GM10847 (cell line): ENCODE measurements around the gene CYBRD1.

ENCODE experiments used
- POLR2A ChIP-seq: IDR thresholded peaks from 2 replicates; pipeline ENCODE4 v1.6.1; 2011; ENCODE audit not compliant: insufficient read length; ENCODE audit errors: extremely low read depth

The CYBRD1 gene

GRCh38 chr2:171533331-171533730 is 11.1 kb downstream of the CYBRD1 start:
- TF ChIP-seq POLR2A, result no peak

DNA sequence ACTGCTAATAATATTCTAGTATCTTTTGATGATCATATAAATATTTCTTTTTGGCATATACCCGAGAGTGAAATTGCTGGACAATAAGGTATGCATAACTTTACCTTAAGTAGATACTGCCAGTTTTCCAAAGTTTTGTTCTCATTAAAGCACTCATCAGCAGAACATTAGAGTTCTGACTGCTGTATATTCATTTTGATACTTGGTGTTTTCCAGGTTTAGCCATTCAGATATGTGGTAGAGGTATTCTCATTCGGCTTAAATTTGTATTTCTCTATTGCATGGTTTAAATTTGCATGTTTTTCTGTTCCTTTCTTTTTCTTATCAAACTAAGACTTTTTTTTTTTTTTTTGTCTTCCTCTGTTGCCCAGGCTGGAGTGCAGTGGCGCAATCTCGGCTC is 18.2 kb downstream of the CYBRD1 start:
- TF ChIP-seq POLR2A, result no peak

DNA sequence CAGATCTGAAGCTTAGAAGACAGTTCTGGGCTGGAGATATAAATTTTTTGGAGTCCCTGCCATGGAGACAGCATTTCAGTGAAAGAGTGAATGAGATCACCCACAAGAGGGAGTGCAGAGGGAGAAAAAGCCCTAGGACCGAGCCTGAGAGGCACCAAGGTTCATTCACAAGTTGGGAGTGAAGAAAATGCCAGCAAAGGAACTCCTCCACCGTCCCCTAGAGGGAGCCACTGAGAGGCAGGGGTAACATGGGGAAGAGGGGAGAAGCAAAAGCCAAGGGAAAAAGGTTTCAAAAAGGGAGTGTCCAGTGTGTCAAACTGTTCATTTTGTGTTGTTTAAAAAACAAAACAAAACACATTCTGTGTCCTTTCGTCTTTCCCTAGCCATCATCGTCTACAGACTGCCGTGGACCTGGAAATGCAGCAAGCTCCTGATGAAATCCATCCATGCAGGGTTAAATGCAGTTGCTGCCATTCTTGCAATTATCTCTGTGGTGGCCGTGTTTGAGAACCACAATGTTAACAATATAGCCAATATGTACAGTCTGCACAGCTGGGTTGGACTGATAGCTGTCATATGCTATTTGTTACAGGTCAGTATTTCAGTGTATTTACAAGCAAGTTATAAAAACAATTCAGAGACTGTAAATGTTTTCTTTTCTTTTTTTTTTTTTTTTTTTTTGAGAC is 19.1 kb downstream of the CYBRD1 start:
- no peak for TF ChIP-seq POLR2A

- TF ChIP-seq POLR2A, result no peak
These were observed 22.8 kb downstream of the CYBRD1 start for GRCh38 chr2:171545086-171545485.

GRCh38 chr2:171547256-171547655 is 25.0 kb downstream of the CYBRD1 start:
- TF ChIP-seq POLR2A, result no peak

- TF ChIP-seq POLR2A, result no peak
These were observed 25.4 kb downstream of the CYBRD1 start for GRCh38 chr2:171547720-171548119.

DNA sequence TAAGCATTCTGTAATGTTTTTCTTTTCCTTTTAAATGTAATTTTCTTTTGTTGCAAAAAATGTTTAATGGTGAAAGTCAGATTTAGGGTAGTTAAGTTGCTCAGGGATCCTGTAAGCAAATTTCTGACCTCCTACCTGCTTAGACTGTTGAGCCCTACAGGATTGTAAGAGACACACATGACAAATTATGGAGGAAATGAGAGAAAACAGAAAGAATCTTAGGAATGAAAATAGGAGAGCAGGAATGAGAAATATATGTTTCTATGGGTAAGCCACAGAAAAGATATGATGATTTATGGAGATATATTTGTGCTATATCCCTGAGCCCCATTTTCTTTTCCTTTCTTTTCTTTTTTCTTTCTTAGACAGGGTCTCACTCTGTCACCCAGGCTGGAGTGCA is 28.3 kb downstream of the CYBRD1 start:
- TF ChIP-seq POLR2A, result no peak

GRCh38 chr2:171551836-171552235 is 29.6 kb downstream of the CYBRD1 start:
- TF ChIP-seq POLR2A, result no peak

GRCh38 chr2:171553236-171553635 is 31.0 kb downstream of the CYBRD1 start:
- no peak for TF ChIP-seq POLR2A

GRCh38 chr2:171553858-171554257 is 31.6 kb downstream of the CYBRD1 start:
- no peak for TF ChIP-seq POLR2A

DNA sequence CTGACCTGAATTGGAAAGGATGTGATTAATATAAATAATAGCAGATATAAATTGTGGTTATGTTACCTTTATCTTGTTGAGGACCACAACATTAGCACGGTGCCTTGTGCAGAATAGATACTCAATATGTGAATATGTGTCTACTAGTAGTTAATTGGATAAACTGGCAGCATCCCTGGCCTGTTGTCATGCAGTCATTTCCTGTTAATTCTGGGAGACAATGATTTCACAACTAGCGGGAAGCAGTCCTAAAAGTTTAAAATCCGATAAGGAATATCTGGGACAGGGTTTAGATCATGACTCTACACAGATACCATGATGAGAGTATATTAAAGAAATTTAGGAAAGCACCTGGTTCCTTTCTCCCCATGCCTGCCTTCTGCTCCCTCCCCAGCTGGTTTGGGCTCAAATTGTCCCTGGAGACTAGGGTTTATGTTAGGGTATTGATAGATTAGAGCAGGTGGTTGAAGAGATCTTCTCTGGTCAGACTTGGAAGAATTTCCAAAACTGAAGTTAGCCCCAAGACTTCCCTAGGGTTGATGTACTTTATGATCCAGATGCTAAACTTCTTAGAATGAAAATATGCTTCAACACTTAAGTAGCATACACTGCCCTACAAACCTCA is 32.8 kb downstream of the CYBRD1 start:
- TF ChIP-seq POLR2A, result no peak

GRCh38 chr2:171557363-171557762 is 35.1 kb downstream of the CYBRD1 start:
- no peak for TF ChIP-seq POLR2A

GRCh38 chr2:171563301-171563700 is 41.0 kb downstream of the CYBRD1 start:
- no peak for TF ChIP-seq POLR2A

GRCh38 chr2:171564463-171564862 is 42.2 kb downstream of the CYBRD1 start:
- no peak for TF ChIP-seq POLR2A

DNA sequence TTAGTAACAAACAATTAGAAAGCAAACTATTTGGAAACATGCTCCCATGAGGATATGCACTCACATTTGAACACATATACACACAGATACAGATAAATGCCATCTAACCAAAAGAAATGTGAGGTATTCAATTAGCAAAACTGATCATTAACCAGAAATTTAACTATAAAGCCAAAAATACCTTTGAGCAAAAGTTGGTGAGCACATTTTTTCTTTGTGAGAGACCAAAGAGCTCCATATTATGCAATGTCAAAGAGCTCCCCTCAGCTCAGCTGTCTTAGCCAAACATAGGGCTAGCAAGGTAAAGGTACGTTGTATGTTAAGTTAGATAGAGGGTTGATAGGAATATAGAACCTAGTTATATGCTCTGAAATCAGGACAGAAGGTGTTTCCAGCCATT is 43.8 kb downstream of the CYBRD1 start:
- no peak for TF ChIP-seq POLR2A

- TF ChIP-seq POLR2A, result no peak
These were observed 44.5 kb downstream of the CYBRD1 start for GRCh38 chr2:171566753-171567152.

DNA sequence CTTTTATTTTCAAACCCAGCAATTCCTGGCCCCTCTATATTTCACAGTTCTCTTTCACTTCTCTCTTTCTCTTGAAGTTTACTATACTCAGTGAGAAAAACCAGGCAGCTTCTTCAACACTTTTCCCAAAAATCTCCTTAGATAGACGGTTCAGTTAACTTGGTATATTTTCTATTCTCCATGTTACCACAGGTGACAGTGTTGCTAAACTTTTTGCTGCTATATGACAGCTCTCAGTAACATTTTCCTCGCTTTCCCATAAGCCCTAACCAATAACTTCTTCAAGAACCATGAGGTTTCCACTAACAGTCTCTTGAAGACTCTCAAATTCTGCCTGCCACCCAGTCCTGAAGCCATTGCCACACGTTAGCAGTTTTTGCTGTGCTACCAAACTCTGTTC is 45.8 kb downstream of the CYBRD1 start:
- no peak for TF ChIP-seq POLR2A

DNA sequence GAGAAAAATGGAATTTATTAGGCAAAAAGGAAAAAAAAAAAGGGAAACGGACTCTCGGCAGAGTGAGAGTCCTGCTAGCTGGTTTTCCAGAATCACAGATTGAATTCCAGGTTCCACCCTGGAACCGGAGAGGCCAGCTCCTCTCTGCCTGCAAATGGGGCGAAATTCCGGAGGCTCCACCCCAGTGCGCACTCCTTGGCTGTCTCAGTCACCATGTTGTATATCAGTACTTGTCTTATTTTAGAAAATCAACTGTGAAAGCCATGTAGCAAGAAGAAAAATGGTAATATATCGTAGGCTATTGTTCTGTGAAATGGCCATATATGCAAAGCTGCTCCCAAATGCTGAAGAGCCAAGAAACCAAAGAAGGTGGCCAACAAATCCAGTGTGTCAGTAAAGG is 49.4 kb downstream of the CYBRD1 start:
- TF ChIP-seq POLR2A, result no peak
